Spinal cord (tissue), 10 donors: ENCODE measurements around the gene FUT2. TPM values are rescaled to one million over a fixed set of nuclear protein-coding genes. Genes with fewer than 3 reads are reported as not detected.
A peak's percentile ranks its signal among the peaks of the same experiment; 100 is the strongest.

ENCODE experiments used
- DNase-seq, 6 donors: peaks; one replicate each; pipeline versions ENCODE4 v3.0.0 to v3.0.0-alpha.2; 2013 to 2015; ENCODE audit warnings: low spot score in 6 of 6, low read depth in 4 of 6
- H3K27ac ChIP-seq: one replicate; pipeline ENCODE4 v1.5.1; 2013; ENCODE audit warnings: low read depth, low read length, control low read depth
- H3K27me3 ChIP-seq: one replicate; pipeline ENCODE4 v1.6.1; 2013; ENCODE audit warnings: low read length; ENCODE audit not compliant: control insufficient read depth, insufficient read depth
- H3K36me3 ChIP-seq: one replicate; pipeline ENCODE4 v1.6.1; 2013; ENCODE audit warnings: low read length; ENCODE audit not compliant: control insufficient read depth, insufficient read depth
- H3K4me1 ChIP-seq: one replicate; pipeline ENCODE4 v1.6.1; 2013; ENCODE audit warnings: low read length; ENCODE audit not compliant: control insufficient read depth, insufficient read depth
- H3K4me3 ChIP-seq: one replicate; pipeline ENCODE4 v1.5.1; 2013; ENCODE audit warnings: low read depth, low read length, control low read depth
- H3K9me3 ChIP-seq: one replicate; pipeline ENCODE4 v1.6.1; 2013; ENCODE audit warnings: low read length; ENCODE audit not compliant: control insufficient read depth, insufficient read depth
- WGBS: methylation state at CpG from one replicate; pipeline ENCODE4 v1.1.5; 2013; ENCODE audit warnings: missing lambda C conversion rate; ENCODE audit not compliant: insufficient coverage; 5-methylcytosine and 5-hydroxymethylcytosine counted together
- polyA plus RNA-seq, 2 donors: library from polyadenylated mRNA; unstranded; fragments of 120-200 nt; gene quantifications; one replicate each; pipeline ENCODE4 v1.2.1, GENCODE V29; 2013; ENCODE audit not compliant: insufficient read length in 2 of 2
- total RNA-seq, 2 donors: library from RNA; depleted of rRNA in 1 of 2; stranded (reverse); fragments of 120-200 nt in 1 of 2; fragments of >200 nt in 1 of 2; gene quantifications; one replicate each; pipeline versions ENCODE4 v1.2.3 to v1.2.4, GENCODE V29; 2013 to 2014
- donor health status: healthy.

Gene FUT2
- total and polyA plus RNA-seq, 4 donors: 2.1 to 6.7 TPM; not detected in 2

- H3K9me3 ChIP-seq: no peaks in the 10 kb centered on the region
- peaks cover 32% of the 10 kb centered on the region for H3K4me1 ChIP-seq
- 96% methylated on average over 26 of the region's 26 CpGs for WGBS
- H3K27me3 ChIP-seq: peaks cover 5% of the 10 kb centered on the region
- no peak for DNase-seq
- no peaks in the 10 kb centered on the region for H3K36me3 ChIP-seq
- H3K27ac ChIP-seq: no peak overlapping the region
- H3K4me3 ChIP-seq: no peak overlapping the region
Observed at GRCh38 chr19:48669903-48670668, 25.7 kb upstream of the FUT2 start.

GRCh38 chr19:48670699-48671445, 24.9 kb upstream of the FUT2 start:
- H3K27ac ChIP-seq: no peak overlapping the region
- no peak for DNase-seq
- H3K27me3 ChIP-seq: peaks cover 5% of the 10 kb centered on the region
- no peaks in the 10 kb centered on the region for H3K9me3 ChIP-seq
- 71% methylated on average over 15 of the region's 21 CpGs for WGBS
- peaks cover 40% of the 10 kb centered on the region for H3K4me1 ChIP-seq
- no peak overlapping the region for H3K4me3 ChIP-seq
- no peaks in the 10 kb centered on the region for H3K36me3 ChIP-seq

DNA sequence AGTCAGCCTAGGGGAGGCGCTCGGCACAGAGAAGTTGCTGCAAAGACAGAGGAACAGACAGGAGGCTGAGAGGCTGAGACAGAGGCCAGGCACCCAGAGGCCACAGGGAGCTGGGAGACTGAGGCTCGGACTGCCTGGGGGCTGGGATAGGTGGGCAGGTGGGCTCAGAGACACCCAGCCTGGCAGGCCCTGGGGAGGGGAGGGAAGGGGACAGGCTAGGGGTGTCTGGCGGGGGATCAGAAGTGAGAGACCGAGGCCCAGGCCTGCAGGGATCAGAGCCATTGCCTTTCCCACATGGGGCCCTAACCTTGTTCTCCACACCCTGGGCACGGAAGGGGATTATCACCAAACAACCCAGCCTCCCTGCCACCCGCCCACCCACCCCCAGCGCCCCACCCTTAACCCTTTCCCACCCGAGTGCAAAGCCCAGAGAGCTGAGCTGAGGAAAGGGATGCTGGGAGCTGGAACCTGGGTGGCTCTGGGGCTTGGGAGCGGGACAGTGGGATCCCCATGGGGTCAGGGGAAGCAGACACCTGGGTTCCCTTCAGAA, 24.2 kb upstream of the FUT2 start:
- no peak overlapping the region for H3K4me3 ChIP-seq
- no peaks in the 10 kb centered on the region for H3K36me3 ChIP-seq
- 83% methylated on average over 3 of the region's 10 CpGs for WGBS
- no peaks in the 10 kb centered on the region for H3K9me3 ChIP-seq
- peaks cover 5% of the 10 kb centered on the region for H3K27me3 ChIP-seq
- no peak overlapping the region for H3K27ac ChIP-seq
- no peak for DNase-seq
- peaks cover 41% of the 10 kb centered on the region for H3K4me1 ChIP-seq

DNA sequence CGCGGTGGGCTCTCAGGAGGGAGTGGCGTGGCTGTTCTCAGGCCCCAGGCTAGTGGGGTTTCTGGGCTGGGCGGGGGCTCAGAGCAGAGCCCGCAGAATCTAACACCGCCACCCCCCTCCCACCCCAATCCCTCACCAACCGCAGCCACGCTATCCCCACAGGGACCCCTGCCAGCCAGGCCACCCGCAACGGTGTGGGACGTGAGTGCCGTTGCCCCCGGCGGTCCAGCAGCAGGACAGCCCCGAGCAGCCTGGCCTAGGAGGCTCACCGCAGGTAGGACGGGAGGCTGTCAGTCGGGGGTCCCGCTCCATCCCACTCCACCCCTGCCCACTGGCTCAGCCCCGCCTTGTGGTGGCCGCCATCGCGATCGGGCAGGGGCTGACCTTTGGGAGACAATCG, 22.8 kb upstream of the FUT2 start, which contains the start of gene NTN5:
Gene NTN5 (minus strand): TSS at position 24 of the 400 bp plus-strand sequence. CDS start 2,031 bp downstream, outside the sequence.
- no peak for DNase-seq
- 37% methylated on average over 25 of the region's 25 CpGs for WGBS
- no peaks in the 10 kb centered on the region for H3K9me3 ChIP-seq
- no peak within 1 kb of the TSS for H3K27ac ChIP-seq
- no peak within 1 kb of the TSS for H3K4me3 ChIP-seq
- H3K27me3 ChIP-seq: peaks cover 5% of the 10 kb centered on the region
- peaks cover 41% of the 10 kb centered on the region for H3K4me1 ChIP-seq
- H3K36me3 ChIP-seq: no peaks in the 10 kb centered on the region

- H3K27me3 ChIP-seq: peaks cover 5% of the 10 kb centered on the region
- no peak overlapping the region for H3K4me3 ChIP-seq
- H3K9me3 ChIP-seq: no peaks in the 10 kb centered on the region
- no peaks in the 10 kb centered on the region for H3K36me3 ChIP-seq
- peaks cover 41% of the 10 kb centered on the region for H3K4me1 ChIP-seq
- no peak for DNase-seq
- 51% methylated on average over 25 of the region's 25 CpGs for WGBS
- no peak overlapping the region for H3K27ac ChIP-seq
Observed at GRCh38 chr19:48673436-48674100, 22.2 kb upstream of the FUT2 start.

DNA sequence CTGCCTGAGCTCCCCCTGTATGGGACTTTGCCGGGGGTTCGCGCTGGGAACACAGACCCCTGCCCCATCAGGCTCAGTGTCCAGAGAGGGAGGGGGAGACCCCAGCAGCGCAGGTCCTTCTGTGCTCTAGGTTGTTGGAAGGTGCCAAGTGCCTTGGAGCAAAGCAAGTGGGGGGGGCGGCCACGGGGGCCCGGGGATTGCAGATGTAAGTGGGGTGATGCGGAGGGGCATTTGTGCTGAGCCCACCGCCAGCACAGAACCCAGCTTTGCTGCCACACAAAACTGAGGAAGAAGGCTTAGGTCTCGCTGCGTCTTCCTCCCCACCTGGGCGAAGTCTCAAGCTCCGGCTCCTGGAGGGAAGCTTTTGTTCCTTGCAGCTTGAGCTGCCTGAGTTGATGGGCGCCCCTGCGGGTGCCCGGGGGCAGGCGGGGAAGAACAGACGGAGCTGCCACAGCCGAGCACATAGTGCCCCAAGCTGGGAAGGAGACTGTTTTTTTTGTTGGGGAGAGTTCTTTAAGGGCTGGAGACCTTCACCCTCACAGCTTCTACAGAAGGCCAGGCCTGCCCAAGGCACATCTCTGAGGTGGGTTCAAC, 21.5 kb upstream of the FUT2 start:
- peaks cover 41% of the 10 kb centered on the region for H3K4me1 ChIP-seq
- no peaks in the 10 kb centered on the region for H3K36me3 ChIP-seq
- no peak overlapping the region for H3K4me3 ChIP-seq
- no peak overlapping the region for H3K27ac ChIP-seq
- 68% methylated on average over 8 of the region's 19 CpGs for WGBS
- H3K27me3 ChIP-seq: peaks cover 5% of the 10 kb centered on the region
- no peaks in the 10 kb centered on the region for H3K9me3 ChIP-seq
- no peak for DNase-seq

DNA sequence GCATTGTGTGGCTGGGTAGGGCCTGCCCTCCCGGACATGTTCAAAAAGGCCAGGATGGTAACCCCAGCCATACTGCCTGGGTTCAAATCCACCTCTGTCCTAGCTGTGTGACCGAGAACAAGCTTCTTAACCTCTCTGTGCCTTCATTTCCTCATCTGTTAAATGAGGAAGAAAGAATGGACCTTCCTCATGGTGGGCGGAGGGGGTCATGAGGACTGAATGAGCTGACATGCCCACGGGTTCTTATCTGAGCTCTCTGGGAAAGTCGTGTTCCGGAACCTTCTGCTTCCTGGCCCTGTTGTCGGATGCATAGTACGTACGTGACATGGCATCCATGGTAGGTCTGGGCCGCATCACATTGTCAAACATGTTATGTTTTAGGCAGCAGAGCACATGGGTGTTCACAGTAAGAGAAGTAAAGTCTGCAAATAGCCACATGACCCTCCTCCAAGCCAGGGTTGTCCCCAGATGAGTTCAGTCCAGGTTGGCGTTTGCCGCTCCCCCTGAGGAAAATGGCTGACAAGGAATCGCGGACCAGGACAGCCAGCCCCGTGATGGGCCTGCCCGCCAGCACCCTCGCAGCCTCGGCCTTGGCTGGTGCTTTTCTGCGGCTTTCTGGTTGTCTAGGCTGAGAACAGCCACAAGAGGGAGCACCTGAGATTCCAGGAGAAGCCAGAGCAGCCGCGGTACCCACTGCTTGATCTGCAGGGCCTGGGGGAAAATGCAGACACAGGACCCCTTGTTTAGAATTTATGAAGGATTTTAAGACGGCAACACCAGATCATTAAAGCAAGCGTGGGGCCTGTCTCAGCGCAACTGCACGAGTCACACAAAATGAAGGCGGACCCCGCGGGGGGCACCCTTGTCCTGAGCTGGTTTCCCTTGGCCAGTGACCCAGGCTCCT, 20.6 kb upstream of the FUT2 start:
- Histone ChIP-seq H3K27me3 (peaks cover 5% of the 10 kb centered on the region), H3K27ac (peak overlapping the region; percentile 29), H3K9me3 (no peaks in the 10 kb centered on the region), H3K36me3 (no peaks in the 10 kb centered on the region), H3K4me1 (peaks cover 41% of the 10 kb centered on the region), H3K4me3 (peak overlapping the region; percentile 4)
- 34% methylated on average over 27 of the region's 28 CpGs for WGBS
- DNase-seq: peak in 5 of 6 donors; percentile 84 to 97 (median 89)

DNA sequence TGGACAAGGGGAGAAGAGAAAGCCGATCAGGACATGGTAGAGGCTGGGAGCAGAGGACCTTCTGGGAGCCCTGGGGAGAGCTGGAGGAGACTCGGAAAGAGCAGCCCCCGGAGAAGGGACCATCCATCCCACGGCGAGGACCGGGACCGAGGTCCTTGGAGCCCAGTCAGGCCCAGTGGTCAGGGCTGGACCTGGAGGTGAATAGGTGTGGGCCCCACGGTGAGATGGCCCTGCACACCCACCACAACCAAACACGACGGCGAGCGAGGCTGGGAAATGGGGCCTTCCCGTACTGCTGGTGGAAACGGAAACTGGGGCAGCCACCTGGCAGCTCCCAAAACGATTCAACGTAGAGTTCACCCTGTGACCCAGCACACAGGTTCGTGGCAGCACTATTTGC, 19.3 kb upstream of the FUT2 start:
- WGBS: 94% methylated on average over 17 of the region's 17 CpGs
- peaks cover 7% of the 10 kb centered on the region for H3K36me3 ChIP-seq
- no peak for DNase-seq
- no peak overlapping the region for H3K4me3 ChIP-seq
- H3K27me3 ChIP-seq: peaks cover 5% of the 10 kb centered on the region
- H3K4me1 ChIP-seq: peaks cover 34% of the 10 kb centered on the region
- H3K9me3 ChIP-seq: no peaks in the 10 kb centered on the region
- no peak overlapping the region for H3K27ac ChIP-seq
